GM12874 (cell line): ENCODE data around the gene CD248.

Experiments used
- TF ChIP-seq, protein P1 (sequence below): IDR thresholded peaks from 2 replicates; pipeline ENCODE4 v1.5.1; 2011; ENCODE audit warnings: low read depth, mild to moderate bottlenecking, control low read depth, low read length, moderate library complexity; ENCODE audit not compliant: insufficient read depth

CD248 gene

DNA sequence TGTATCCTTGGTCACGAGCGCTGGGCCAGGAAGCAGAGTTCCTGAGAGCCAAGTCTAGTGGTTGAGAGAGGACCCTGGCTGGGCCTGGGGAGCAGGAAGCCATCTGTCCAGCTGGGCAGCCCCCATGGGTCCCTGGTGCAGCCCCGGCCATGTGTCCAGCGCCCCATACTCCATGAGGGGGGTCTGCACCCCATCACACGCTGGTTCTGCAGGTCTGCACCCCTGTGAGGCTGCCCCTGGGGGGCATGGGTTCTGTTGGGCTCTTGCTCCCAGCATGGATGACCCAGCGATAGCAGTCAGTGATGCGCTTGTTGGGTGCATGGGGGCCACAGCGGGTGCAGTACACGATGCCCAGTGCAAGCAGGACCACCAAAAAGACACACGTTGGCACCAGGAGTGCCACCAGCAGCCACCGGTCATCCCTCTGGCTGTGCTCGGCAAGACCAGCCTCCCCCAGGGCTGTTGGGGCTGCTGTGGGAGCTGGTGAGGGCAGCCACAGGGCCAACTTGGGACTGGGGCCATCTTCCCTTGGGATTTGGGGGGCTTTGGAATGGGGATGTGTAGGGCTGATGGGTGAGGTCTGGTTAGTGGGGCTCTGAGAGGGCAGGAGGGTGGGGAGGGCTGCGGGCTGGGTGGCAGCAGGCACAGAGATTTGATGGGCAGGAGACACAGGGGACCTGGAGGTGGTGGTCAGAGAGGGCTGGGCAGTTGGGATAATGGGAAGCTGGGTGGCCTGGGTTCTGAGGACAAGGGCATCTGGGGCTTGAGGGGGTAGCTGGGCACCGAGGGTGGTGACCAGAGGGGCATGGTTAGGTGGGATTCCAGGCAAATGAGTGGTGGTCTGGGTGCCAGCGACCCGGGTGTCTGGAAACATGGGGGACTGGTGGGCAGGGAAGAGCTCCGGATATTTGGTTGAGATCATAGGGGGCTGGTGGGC, 2.0 kb downstream of the CD248 start:
- TF ChIP-seq, protein P1, sequence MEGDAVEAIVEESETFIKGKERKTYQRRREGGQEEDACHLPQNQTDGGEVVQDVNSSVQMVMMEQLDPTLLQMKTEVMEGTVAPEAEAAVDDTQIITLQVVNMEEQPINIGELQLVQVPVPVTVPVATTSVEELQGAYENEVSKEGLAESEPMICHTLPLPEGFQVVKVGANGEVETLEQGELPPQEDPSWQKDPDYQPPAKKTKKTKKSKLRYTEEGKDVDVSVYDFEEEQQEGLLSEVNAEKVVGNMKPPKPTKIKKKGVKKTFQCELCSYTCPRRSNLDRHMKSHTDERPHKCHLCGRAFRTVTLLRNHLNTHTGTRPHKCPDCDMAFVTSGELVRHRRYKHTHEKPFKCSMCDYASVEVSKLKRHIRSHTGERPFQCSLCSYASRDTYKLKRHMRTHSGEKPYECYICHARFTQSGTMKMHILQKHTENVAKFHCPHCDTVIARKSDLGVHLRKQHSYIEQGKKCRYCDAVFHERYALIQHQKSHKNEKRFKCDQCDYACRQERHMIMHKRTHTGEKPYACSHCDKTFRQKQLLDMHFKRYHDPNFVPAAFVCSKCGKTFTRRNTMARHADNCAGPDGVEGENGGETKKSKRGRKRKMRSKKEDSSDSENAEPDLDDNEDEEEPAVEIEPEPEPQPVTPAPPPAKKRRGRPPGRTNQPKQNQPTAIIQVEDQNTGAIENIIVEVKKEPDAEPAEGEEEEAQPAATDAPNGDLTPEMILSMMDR: no peak

DNA sequence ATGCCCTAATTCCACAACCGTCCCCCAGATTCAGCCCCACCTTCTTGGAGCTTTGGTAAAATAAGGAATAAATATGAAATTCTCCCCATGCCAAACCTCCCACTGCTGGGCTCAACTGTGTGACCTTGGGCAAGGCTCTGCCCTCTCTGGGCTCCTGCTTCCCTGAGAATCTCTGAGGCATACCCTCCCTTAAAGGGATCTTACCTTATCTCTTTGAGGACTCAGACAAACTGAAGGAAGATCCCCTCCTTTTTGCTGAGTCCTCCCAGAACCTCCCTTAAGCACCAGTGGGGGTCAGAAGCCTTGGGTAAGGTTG, 2.7 kb downstream of the CD248 start:
- TF ChIP-seq, protein P1: no peak

DNA sequence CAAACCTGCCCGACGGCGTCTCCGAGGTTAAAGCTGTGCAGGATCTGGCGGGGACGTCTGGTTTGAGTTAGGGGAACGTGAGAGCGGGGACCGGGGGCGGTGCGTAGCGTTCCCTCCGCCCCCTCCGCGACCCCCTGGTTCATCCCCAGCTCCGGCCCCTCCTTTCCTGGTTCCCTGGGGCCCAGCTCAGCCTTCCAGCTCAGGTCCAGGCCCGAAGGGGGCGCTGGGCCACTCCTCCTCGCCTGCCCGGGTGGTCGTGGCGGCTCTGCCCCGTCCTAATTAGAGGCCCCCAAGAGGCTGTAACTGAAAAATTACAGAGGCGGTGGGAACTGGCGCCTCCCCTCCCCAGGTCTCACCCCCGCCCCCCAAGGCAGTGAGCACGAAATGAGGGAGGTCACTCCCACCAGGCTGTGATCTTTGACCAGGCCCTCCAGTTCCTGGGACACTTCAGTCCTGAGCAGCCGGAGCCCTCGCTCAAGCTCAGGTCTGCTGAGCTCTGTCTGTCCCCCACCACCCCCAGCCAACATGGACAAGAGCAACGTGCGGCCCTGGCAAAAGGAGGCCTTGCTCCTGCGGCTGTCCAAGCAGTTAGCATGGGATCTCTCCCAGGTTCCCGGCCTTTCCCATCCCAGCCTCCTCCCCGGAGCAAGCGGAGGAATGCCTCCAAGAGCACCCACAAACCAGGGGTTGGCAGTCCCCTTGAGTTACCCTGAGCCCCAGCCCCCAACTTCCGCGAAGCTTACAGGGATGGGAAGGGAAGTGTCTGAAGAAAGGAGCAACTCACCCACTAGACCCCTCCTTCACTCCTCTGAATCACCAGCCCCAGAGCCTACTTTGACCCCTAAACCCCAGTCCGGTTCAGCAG, 3.3 kb downstream of the CD248 start:
- TF ChIP-seq, protein P1: no peak

DNA sequence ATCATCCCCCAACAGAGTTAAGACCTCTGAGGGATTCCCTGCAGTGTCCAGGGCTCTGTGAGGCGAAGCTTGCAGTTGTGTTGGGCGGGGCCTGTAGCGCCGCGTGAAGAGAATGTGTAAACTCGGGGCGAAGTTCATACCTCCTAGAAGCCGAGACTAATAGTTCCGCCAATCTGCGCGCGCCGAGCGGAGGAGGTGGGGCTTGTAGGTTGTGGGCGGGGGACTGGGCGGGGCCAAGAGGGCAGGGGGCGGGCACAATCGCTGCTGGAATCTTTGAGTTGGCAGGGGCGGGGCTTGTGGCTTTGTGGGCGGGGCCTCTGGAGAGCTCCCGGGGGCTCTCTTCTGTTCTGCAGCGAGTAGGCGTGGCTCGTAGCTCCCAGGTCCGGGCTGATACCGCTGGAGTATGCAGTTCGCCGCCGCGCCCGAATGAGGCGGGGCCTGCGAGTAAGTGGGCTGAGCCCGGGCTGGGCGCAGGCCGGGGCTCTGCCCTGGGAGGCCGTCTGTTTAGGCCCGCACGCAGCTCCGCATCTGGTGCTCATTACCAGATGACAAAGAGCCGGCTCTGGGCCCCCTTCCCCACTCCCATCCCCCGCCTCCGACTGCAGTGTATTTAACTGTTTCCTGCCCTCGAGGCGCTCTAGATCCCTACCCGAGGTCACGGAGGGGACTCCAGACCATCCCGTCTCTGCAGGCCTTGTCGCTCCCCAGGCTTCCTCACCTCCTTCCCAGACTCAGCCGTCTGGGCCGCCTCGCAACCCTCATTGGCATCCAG, 4.1 kb downstream of the CD248 start:
- TF ChIP-seq, protein P1: no peak

DNA sequence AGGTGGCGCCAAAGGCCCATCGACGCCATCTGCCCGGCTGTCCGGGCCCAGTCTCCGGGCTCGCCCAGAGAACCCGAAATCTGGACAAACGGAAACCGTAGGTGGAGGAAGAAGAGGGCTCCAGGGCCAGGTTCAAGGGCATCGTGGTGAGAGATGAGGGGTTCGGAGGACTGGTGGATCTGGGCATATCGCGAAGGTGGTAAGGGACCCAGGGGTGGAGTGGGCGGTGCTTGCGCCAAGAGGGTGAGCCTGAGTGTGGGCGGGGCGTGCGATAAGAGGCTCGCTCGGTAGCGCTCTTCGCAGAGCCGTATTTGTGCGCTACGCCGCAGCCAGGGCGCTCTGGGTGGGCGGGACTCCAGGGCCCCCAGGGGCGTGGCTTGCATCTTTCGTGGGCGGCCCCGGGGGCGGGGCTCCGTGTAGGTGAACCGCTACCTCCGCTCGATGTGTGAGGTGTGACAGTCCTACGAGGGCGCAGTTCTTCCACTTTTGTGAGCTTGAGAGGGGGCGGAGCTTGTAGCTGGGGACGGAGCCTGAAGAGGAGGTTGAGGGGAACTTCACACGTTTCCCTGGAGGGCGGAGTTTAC, 4.8 kb downstream of the CD248 start:
- TF ChIP-seq, protein P1: no peak

DNA sequence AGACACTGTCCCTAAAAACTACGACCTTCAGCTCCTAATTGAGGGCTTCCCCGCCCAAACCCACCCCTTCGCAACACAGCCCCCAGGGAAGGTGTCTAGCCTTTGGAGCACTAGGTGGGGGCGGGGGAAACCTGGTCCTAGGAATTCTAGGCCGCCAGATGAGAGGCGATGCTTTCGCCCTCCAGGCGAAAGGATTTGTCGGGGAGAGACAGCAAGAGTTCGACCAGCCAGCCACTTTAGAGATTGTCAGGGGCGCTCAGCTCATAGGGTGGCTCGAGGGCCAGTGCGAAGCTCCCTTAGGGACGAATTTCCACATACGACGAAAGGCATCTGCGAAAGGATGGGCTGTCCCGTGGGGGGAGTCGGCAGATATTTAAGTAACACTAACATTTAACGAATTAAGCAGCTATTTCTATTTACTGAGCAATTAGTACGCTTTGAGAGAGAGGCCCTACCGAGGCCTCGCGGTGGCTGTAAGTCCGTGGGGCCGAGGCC, 5.3 kb downstream of the CD248 start:
- TF ChIP-seq, protein P1: peak; percentile 92
